Lower lobe of right lung (tissue), 2 donors: ENCODE measurements around the gene IFT81. TPM values are rescaled to one million over a fixed set of nuclear protein-coding genes. Genes with fewer than 3 reads are reported as not detected.

Experiments used
- ATAC-seq, 2 donors: fragments of 200-7000 bp; cut with Tn5 transposase; one replicate each; pipeline ENCODE4 v1.9.1; 2020 to 2022; ENCODE audit warnings: mild to moderate bottlenecking in 2 of 2, moderate library complexity in 2 of 2
- DNase-seq: peaks from one replicate; pipeline ENCODE4 v3.0.0-alpha.2; 2020
- H3K27ac ChIP-seq: fragments of 200-600 bp; one replicate; pipeline ENCODE4 v1.8.0; 2022
- H3K27me3 ChIP-seq: fragments of 200-600 bp; one replicate; pipeline ENCODE4 v1.8.0; 2022; ENCODE audit warnings: low read depth
- H3K36me3 ChIP-seq: fragments of 200-600 bp; one replicate; pipeline ENCODE4 v1.8.0; 2022; ENCODE audit warnings: mild to moderate bottlenecking
- H3K4me1 ChIP-seq: fragments of 200-600 bp; one replicate; pipeline ENCODE4 v1.8.0; 2022
- H3K4me3 ChIP-seq: fragments of 200-600 bp; one replicate; pipeline ENCODE4 v1.8.0; 2022; ENCODE audit warnings: mild to moderate bottlenecking
- H3K9me3 ChIP-seq: fragments of 200-600 bp; one replicate; pipeline ENCODE4 v1.8.0; 2022
- CTCF ChIP-seq: fragments of 200-600 bp; IDR thresholded peaks from one replicate; pipeline ENCODE4 v1.8.0; 2022; ENCODE audit warnings: antibody characterized with exemption, mild to moderate bottlenecking
- intact Hi-C: fragments of 100-400 bp; cut with DNase I; formaldehyde crosslinking; loops from one replicate; pipeline ENCODE4 v1.11.0; 2022
- total RNA-seq: library from RNA; stranded (reverse); fragmentation: NEBNext Ultra II Directional; extraction: Animal tissue kit (Norgen Biotek cat#: 25700); gene quantifications from one replicate; pipeline ENCODE4 v1.2.1, GENCODE V29; 2021
- donor health status: DM: no; HTN: yes; CAD: no; lungs with severe emphysema.

The IFT81 gene
- total RNA-seq, 1 donor from 2014 or later = 12.5 TPM

- ATAC-seq (no peak), DNase-seq (no peak)
- Histone ChIP-seq H3K27me3 (no peaks in the 10 kb centered on the region), H3K4me1 (no peaks in the 10 kb centered on the region), H3K9me3 (peaks cover 12% of the 10 kb centered on the region), H3K36me3 (peaks cover 9% of the 10 kb centered on the region), H3K4me3 (no peak overlapping the region), H3K27ac (no peak overlapping the region)
- TF ChIP-seq CTCF = no peak
- intact Hi-C loops = no loop called here
Measured at GRCh38 chr12:110185626-110186025, 61.5 kb downstream of the IFT81 start.

GRCh38 chr12:110186059-110186458, 61.9 kb downstream of the IFT81 start:
- TF ChIP-seq CTCF = no peak
- no peaks in the 10 kb centered on the region for H3K4me1 ChIP-seq
- no peaks in the 10 kb centered on the region for H3K27me3 ChIP-seq
- H3K9me3 ChIP-seq = peaks cover 12% of the 10 kb centered on the region
- H3K36me3 ChIP-seq = peaks cover 10% of the 10 kb centered on the region
- H3K27ac ChIP-seq = no peak overlapping the region
- intact Hi-C loops = no loop called here
- DNase-seq (no peak), ATAC-seq (no peak)
- H3K4me3 ChIP-seq = no peak overlapping the region

DNA sequence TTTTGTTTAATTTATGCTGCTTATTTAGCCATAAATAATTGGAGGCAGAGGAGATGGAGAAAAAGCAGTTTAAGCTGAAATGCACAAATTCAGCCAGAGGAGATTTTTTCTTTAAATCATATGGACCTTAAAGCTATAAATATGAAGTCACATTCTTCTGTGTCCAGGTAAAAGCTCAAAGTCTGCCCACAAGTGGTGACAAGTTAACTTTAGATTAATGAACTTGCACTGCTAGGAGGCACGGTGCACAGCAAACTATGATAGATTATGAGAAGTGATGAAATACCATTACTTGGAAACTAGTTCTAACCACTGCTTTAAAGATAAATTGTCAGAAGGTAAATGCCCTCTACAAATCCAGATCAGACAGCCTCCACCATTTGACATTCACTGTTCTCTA, 69.0 kb downstream of the IFT81 start:
- intact Hi-C loops = no loop called here
- Histone ChIP-seq H3K36me3 (peaks cover 27% of the 10 kb centered on the region), H3K4me3 (no peak overlapping the region), H3K27me3 (no peaks in the 10 kb centered on the region), H3K27ac (no peak overlapping the region), H3K9me3 (no peaks in the 10 kb centered on the region), H3K4me1 (no peaks in the 10 kb centered on the region)
- no peak for TF ChIP-seq CTCF
- DNase-seq (no peak), ATAC-seq (no peak)

DNA sequence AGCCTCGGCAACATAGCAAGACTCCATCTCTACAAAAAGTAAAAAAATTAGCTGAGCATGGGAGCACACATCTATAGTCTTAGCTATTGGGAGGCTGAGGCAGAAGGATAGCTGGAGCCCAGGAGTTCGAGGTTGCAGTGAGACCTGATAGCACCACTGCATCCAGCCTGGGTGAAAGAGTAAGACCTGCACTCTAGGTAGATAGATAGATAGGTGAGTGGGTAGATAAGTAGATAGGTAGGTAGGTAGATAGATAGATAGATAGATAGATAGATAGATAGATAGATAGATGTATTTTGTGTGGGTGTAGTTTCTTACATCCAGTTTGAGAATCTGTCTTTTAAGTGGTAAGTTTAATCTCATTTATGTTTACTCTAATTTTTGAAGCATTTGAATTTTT, 72.8 kb downstream of the IFT81 start:
- no peak for ATAC-seq
- no peak for DNase-seq
- intact Hi-C loops = no loop called here
- no peak overlapping the region for H3K27ac ChIP-seq
- no peaks in the 10 kb centered on the region for H3K27me3 ChIP-seq
- H3K9me3 ChIP-seq = no peaks in the 10 kb centered on the region
- H3K4me3 ChIP-seq = no peak overlapping the region
- no peaks in the 10 kb centered on the region for H3K4me1 ChIP-seq
- no peak for TF ChIP-seq CTCF
- peaks cover 16% of the 10 kb centered on the region for H3K36me3 ChIP-seq

DNA sequence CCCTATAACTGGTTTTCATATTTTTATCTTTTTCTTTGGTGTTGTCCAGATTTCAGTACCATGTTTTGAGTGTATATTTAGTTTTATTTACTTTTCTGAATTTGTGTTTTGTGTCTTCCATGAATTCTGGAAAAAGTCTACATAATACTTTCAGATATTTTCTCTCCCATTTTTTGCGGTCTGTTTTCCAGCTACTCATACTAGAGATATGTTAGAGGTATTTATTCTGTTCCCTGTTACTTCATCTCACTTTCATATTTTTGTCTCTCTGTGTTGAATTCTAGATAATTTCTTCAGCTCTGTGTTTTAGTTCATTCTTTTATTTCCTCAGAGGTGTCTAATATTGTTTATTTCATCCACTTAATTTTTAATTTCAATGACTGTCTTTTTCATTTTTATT, 74.2 kb downstream of the IFT81 start:
- TF ChIP-seq CTCF = no peak
- DNase-seq = no peak
- Histone ChIP-seq H3K27ac (no peak overlapping the region), H3K9me3 (no peaks in the 10 kb centered on the region), H3K4me3 (no peak overlapping the region), H3K4me1 (no peaks in the 10 kb centered on the region), H3K27me3 (no peaks in the 10 kb centered on the region), H3K36me3 (peaks cover 12% of the 10 kb centered on the region)
- no peak for ATAC-seq
- intact Hi-C loops = no loop called here
